ENCODE measurements around the gene FERMT1.
"Not testable (repeated sequence)": the region's sequence is repeated elsewhere in the genome, so short reads cannot be mapped to it uniquely, and the experiment has no call there.

Gene FERMT1

GRCh38 chr20:6034134-6034969 is 88.5 kb downstream of the FERMT1 start:
- no peak for FAIRE-seq

- FAIRE-seq = not testable (repeated sequence)
Observed at GRCh38 chr20:6032907-6033306, 89.9 kb downstream of the FERMT1 start.

GRCh38 chr20:6030453-6031080 is 92.3 kb downstream of the FERMT1 start:
- no peak for FAIRE-seq

- no peak for FAIRE-seq
Observed at GRCh38 chr20:6029538-6029937, 93.3 kb downstream of the FERMT1 start.

- no peak for FAIRE-seq
Observed at GRCh38 chr20:6028818-6029217, 94.0 kb downstream of the FERMT1 start.

GRCh38 chr20:6026051-6026450 is 96.8 kb downstream of the FERMT1 start:
- no peak for FAIRE-seq

All from G401.6 (cell line).